Body of pancreas (tissue), 4 donors: ENCODE data around the gene NXF2B.
"Not testable (repeated sequence)": the region's sequence is repeated elsewhere in the genome, so short reads cannot be mapped to it uniquely, and the experiment has no call there.

ENCODE experiments used
- CTCF ChIP-seq, 7 experiments: fragments of 450-650 bp in 4 of 7; fragments of 200-600 bp in 3 of 7; sonication (generic) in 3 of 7; IDR thresholded peaks; one replicate each; pipeline ENCODE4 v1.5.1; 2016 to 2019; ENCODE audit warnings: antibody characterized with exemption in 7 of 7
- POLR2A ChIP-seq, 3 donors: fragments of 450-650 bp; IDR thresholded peaks; one replicate each; pipeline ENCODE4 v1.6.1; 2016; ENCODE audit warnings: antibody characterized with exemption in 3 of 3, mild to moderate bottlenecking in 2 of 3

DNA sequence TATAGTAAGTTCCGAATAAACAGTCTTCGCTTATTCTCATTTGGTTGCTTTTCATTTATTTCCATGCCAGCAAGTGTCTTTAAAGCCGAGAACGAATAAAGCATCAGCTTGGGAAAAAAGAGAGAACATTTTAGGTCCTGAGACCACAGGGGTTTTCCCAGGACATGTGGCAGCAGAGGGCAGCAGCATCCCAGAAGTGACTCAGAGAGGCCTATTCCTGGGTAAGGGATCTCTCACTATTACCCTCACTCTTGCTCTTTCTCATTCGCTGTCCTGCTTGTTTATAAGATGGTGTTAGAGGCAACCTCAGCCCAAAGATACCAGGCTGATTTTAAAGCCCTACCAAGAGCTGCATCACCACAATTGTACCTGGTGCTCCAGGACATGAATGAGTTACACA lies 39.0 kb upstream of the NXF2B start:
- not testable (repeated sequence) for TF ChIP-seq CTCF, POLR2A (IDR thresholded peaks at IDR 0.05)
